K562 (cell line): ENCODE data around the gene SCYL1. TPM values are rescaled to one million over a fixed set of nuclear protein-coding genes. Genes with fewer than 3 reads are reported as not detected.

Source experiments
- ADNP ChIP-seq: fragments of 200-800 bp; sonication (Bioruptor generic); IDR thresholded peaks from 2 replicates; pipeline ENCODE4 v1.6.1; 2016; ENCODE audit warnings: missing genetic modification characterization, missing compliant biosample characterization
- CBFA2T2 ChIP-seq: fragments of 450-650 bp; conservative IDR thresholded peaks from 2 replicates; pipeline ENCODE4 v1.6.1; 2017; ENCODE audit warnings: mild to moderate bottlenecking
- CHD2 ChIP-seq: IDR thresholded peaks from 2 replicates; pipeline ENCODE4 v1.6.1; 2011; ENCODE audit warnings: low read depth, low read length
- ELF4 ChIP-seq: fragments of 450-650 bp; formaldehyde crosslinking; IDR thresholded peaks from 2 replicates; pipeline ENCODE4 v1.4.0; 2022; ENCODE audit warnings: missing genetic modification characterization
- ETV6 ChIP-seq, 3 experiments: fragments of 150-350 bp in 1 of 3; sonication (generic) in 1 of 3; formaldehyde crosslinking in 1 of 3; IDR thresholded peaks; 2 replicates each; pipeline versions ENCODE4 v1.6.1 to v1.8.0; 2014 to 2022; ENCODE audit warnings: borderline replicate concordance in 2 of 3, low read depth in 2 of 3, antibody characterized with exemption in 1 of 3, low read length in 1 of 3, mild to moderate bottlenecking in 1 of 3, missing genetic modification reagents in 1 of 3
- KLF13 ChIP-seq: fragments of 450-650 bp; IDR thresholded peaks from 2 replicates; pipeline ENCODE4 v1.6.1; 2016; ENCODE audit warnings: missing genetic modification characterization, low read depth, mild to moderate bottlenecking, missing compliant biosample characterization, moderate library complexity, borderline replicate concordance
- MAFF ChIP-seq: IDR thresholded peaks from 2 replicates; pipeline ENCODE4 v1.6.1; 2012; ENCODE audit warnings: low read length, improper control_type of control experiment
- NCOR1 ChIP-seq: fragments of 450-650 bp; IDR thresholded peaks from 2 replicates; pipeline ENCODE4 v1.6.1; 2016; ENCODE audit warnings: mild to moderate bottlenecking, moderate library complexity
- POLR3A ChIP-seq: IDR thresholded peaks from 2 replicates; pipeline ENCODE4 v1.6.1; 2011; ENCODE audit warnings: borderline replicate concordance, mild to moderate bottlenecking, moderate library complexity; ENCODE audit not compliant: insufficient read length, insufficient read depth; ENCODE audit errors: extremely low read depth
- RAD21 ChIP-seq, 2 experiments: fragments of 250-450 bp in 1 of 2; fragments of 450-650 bp in 1 of 2; sonication (Bioruptor Pico) in 1 of 2; formaldehyde crosslinking in 1 of 2; IDR thresholded peaks in 1 of 2; conservative IDR thresholded peaks in 1 of 2; 2 replicates each; pipeline versions ENCODE4 v1.4.0 to v1.8.0; 2020 to 2022; ENCODE audit warnings: mild to moderate bottlenecking in 2 of 2, moderate library complexity in 1 of 2
- RFX5 ChIP-seq: IDR thresholded peaks from 2 replicates; pipeline ENCODE4 v1.6.1; 2011; ENCODE audit warnings: low read depth, mild to moderate bottlenecking, improper control_type of control experiment, low read length
- RUNX1 ChIP-seq: sonication (generic); IDR thresholded peaks from 2 replicates; pipeline ENCODE4 v1.6.1; 2016; ENCODE audit warnings: antibody characterized with exemption, low read depth
- SMC3 ChIP-seq: conservative IDR thresholded peaks from 2 replicates; pipeline ENCODE4 v1.6.1; 2011; ENCODE audit warnings: low read depth, low read length, improper control_type of control experiment; ENCODE audit not compliant: insufficient read depth
- TAF9B ChIP-seq: fragments of 450-650 bp; IDR thresholded peaks from 2 replicates; pipeline ENCODE4 v1.6.1; 2018; ENCODE audit warnings: mild to moderate bottlenecking; ENCODE audit not compliant: partially characterized antibody
- TAL1 ChIP-seq: fragments of 450-650 bp; IDR thresholded peaks from 2 replicates; pipeline ENCODE4 v1.6.1; 2016; ENCODE audit warnings: mild to moderate bottlenecking
- TRIM28 ChIP-seq: fragments of 450-650 bp; IDR thresholded peaks from 2 replicates; pipeline ENCODE4 v1.6.1; 2017
- TSC22D4 ChIP-seq: fragments of 450-650 bp; IDR thresholded peaks from 2 replicates; pipeline ENCODE4 v1.6.1; 2016; ENCODE audit warnings: missing genetic modification characterization, missing biosample characterization, control low read depth
- XRCC5 ChIP-seq: fragments of 200-400 bp; formaldehyde crosslinking; IDR thresholded peaks from 2 replicates; pipeline ENCODE4 v1.6.1; 2017; ENCODE audit warnings: low read depth, mild to moderate bottlenecking, low read length
- ZBTB17 ChIP-seq: fragments of 450-650 bp; formaldehyde crosslinking; IDR thresholded peaks from 2 replicates; pipeline ENCODE4 v1.4.0; 2020; ENCODE audit warnings: mild to moderate bottlenecking
- ZFP1 ChIP-seq: fragments of 450-650 bp; formaldehyde crosslinking; IDR thresholded peaks from 2 replicates; pipeline ENCODE4 v1.4.0; 2020; ENCODE audit warnings: mild to moderate bottlenecking, mixed read lengths
- ZKSCAN1 ChIP-seq: fragments of 150-350 bp; IDR thresholded peaks from 2 replicates; pipeline ENCODE4 v1.6.1; 2016; ENCODE audit warnings: low read depth, low read length
- ZNF134 ChIP-seq: fragments of 250-450 bp; sonication (Bioruptor Pico); conservative IDR thresholded peaks from 2 replicates; pipeline ENCODE4 v1.4.0; 2020
- ZNF175 ChIP-seq: fragments of 200-800 bp; sonication (Bioruptor generic); IDR thresholded peaks from 2 replicates; pipeline ENCODE4 v1.6.1; 2016; ENCODE audit warnings: low read depth, mild to moderate bottlenecking, missing genetic modification characterization, missing compliant biosample characterization
- ZNF263 ChIP-seq: sonication (generic); formaldehyde crosslinking; IDR thresholded peaks from 2 replicates; pipeline ENCODE4 v1.8.0; 2022; ENCODE audit warnings: mild to moderate bottlenecking, missing genetic modification reagents, borderline replicate concordance
- polyA plus RNA-seq, 8 experiments: library from polyadenylated mRNA; depleted of rRNA in 4 of 8; stranded (reverse) in 5 of 8; unstranded in 3 of 8; fragments of >200 nt; fragmentation: Nextera tagmentation in 2 of 8; fragmentation: Illumina TruSeq in 1 of 8; extraction: Ambion mirVana in 2 of 8; extraction: Trizol in 1 of 8; gene quantifications; 2 replicates each; pipeline versions ENCODE4 v1.2.1 to v1.2.3, GENCODE V29; 2011 to 2014; ENCODE audit warnings: inconsistent platforms in 1 of 8, missing spikeins in 1 of 8
- total RNA-seq, 7 experiments: library from RNA; depleted of rRNA in 6 of 7; stranded (reverse); fragments of >200 nt in 6 of 7; fragmentation: Illumina TruSeq in 2 of 7; extraction: Trizol in 2 of 7; gene quantifications; 2 replicates each; pipeline versions ENCODE4 v1.2.1 to v1.2.3, GENCODE V29; 2011 to 2021; ENCODE audit warnings: low replicate concordance in 1 of 7
- TF ChIP-seq, protein P1 (sequence below): fragments of 450-650 bp; IDR thresholded peaks from 2 replicates; pipeline ENCODE4 v1.6.1; 2017; ENCODE audit warnings: mild to moderate bottlenecking, moderate library complexity

Gene SCYL1
- total and polyA plus RNA-seq, 9 of the 15 experiments (the other 6 are each of a cell fraction or from before 2014, with no cell fraction given) = 1.9 to 145 (median 57.6) TPM

DNA sequence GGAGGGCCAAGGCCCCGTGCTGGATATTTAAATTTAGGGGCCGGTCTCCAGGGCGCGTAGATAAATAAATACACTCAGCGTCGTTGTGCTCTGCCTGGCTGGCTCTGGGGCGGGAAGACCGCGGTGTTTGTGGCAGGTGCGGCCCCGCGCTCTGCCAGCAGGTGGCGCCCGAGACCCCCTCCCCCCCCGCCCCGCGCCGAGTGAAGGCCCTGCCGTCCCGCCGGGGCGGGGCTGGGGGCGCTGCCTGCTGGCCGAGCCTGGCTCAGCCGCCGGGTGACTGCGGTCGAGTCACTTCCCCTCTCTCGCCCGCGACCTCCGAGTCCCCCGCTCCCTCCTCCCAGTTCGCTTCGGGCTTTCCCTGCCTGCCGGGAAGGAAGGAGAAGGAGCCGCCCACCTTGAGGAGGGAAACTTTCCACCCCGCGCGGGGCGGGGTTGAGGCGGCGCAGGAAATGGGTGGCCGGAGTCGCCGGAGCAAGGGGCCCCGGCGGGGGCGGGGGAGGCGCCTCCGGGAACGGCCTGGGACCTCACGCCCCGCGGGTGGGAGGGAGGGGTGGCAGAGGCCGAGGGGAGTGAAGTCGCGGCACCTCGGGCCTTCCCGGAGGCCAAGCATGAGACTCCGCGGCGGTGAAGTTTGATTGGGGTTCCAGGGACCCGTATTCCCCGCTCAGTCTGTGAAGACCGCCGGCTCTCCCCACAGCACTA lies 49.4 kb downstream of the SCYL1 start (continued):
- no peak for TF ChIP-seq TAL1
- TF ChIP-seq KLF13 (tag) = peak; percentile 34; the same call in 1 of the 2 replicates
- no peak for TF ChIP-seq ZNF175
- TF ChIP-seq RUNX1 = no peak
- 0 out of 2 replicates have a peak, but pooled peaks have one; percentile 27 for TF ChIP-seq ZBTB17 (CRISPR knock-in tag)
- no peak for TF ChIP-seq TSC22D4 (tag)
- TF ChIP-seq, protein P1, sequence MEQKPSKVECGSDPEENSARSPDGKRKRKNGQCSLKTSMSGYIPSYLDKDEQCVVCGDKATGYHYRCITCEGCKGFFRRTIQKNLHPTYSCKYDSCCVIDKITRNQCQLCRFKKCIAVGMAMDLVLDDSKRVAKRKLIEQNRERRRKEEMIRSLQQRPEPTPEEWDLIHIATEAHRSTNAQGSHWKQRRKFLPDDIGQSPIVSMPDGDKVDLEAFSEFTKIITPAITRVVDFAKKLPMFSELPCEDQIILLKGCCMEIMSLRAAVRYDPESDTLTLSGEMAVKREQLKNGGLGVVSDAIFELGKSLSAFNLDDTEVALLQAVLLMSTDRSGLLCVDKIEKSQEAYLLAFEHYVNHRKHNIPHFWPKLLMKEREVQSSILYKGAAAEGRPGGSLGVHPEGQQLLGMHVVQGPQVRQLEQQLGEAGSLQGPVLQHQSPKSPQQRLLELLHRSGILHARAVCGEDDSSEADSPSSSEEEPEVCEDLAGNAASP = no peak
- no peak for TF ChIP-seq CHD2
- TF ChIP-seq ADNP (tag) = no peak
- peak; percentile 67; the same call in 1 of the 2 replicates for TF ChIP-seq ZNF263 (CRISPR knock-in tag)
- peak; percentile 62 for TF ChIP-seq NCOR1
- no peak for TF ChIP-seq ELF4 (CRISPR knock-in tag)
- peak; percentile 50; the same call in 1 of the 2 replicates for TF ChIP-seq SMC3
- no peak for TF ChIP-seq TAF9B
- no peak; the same call in 1 of the 2 replicates for TF ChIP-seq CBFA2T2
- TF ChIP-seq ZFP1 (CRISPR knock-in tag) = no peak
- 0 out of 2 replicates have a peak, but pooled peaks have one; percentile 13 for TF ChIP-seq TRIM28
- TF ChIP-seq ZNF134 = no peak
- no peak for TF ChIP-seq MAFF
- TF ChIP-seq ETV6 (IDR thresholded peaks at IDR 0.05; ENCODE audit: borderline replicate concordance in 1 of 2, low read depth in 2 of 2, low read length in 1 of 2) = peak in 1 of 2 experiments; percentile 69; a peak in 1 of 4 replicates
- TF ChIP-seq ETV6 (CRISPR knock-in tag; IDR thresholded peaks at IDR 0.05; ENCODE audit: borderline replicate concordance) = no peak
- peak; percentile 28; the same call in 1 of the 2 replicates for TF ChIP-seq ZKSCAN1
- TF ChIP-seq XRCC5 = peak; percentile 71; the same call in 1 of the 2 replicates
- peak; percentile 72 to 74 for TF ChIP-seq RAD21 (CRISPR knock-in tag; conservative IDR thresholded peaks at IDR 0.05 in 1 of 2, IDR thresholded peaks at IDR 0.05 in 1 of 2)
- TF ChIP-seq RFX5 = no peak
- no peak for TF ChIP-seq POLR3A
